GM23248 (cell line): ENCODE results near the gene NOX4. TPM values are rescaled to one million over a fixed set of nuclear protein-coding genes. Genes with fewer than 3 reads are reported as not detected.

ENCODE experiments used
- DNase-seq: peaks from one replicate; pipeline ENCODE4 v3.0.0-alpha.2; 2015
- H2AFZ ChIP-seq: fragments of 200-600 bp; sonication (generic); 2 replicates; pipeline ENCODE4 v1.6.1; 2016; ENCODE audit warnings: antibody characterized with exemption
- H3F3A ChIP-seq: fragments of 200-600 bp; sonication (generic); 2 replicates; pipeline ENCODE4 v1.6.1; 2016; ENCODE audit warnings: mild to moderate bottlenecking, antibody characterized with exemption, mixed run types; ENCODE audit not compliant: insufficient read depth
- H3K27ac ChIP-seq: fragments of 200-600 bp; sonication (generic); 2 replicates; pipeline ENCODE4 v1.5.1; 2016; ENCODE audit warnings: mild to moderate bottlenecking
- H3K27me3 ChIP-seq: fragments of 200-600 bp; sonication (generic); replicated peaks from 2 replicates; pipeline ENCODE4 v1.6.1; 2016; ENCODE audit warnings: mild to moderate bottlenecking; ENCODE audit not compliant: insufficient read depth
- H3K36me3 ChIP-seq: fragments of 200-600 bp; sonication (generic); 2 replicates; pipeline ENCODE4 v1.6.1; 2016; ENCODE audit warnings: low read depth, mild to moderate bottlenecking
- H3K4me1 ChIP-seq: fragments of 200-600 bp; sonication (generic); 2 replicates; pipeline ENCODE4 v1.6.1; 2016; ENCODE audit warnings: mild to moderate bottlenecking; ENCODE audit not compliant: insufficient read depth
- H3K4me2 ChIP-seq: fragments of 200-600 bp; sonication (generic); one replicate; pipeline ENCODE4 v1.6.1; 2016; ENCODE audit warnings: mild to moderate bottlenecking; ENCODE audit not compliant: unreplicated experiment
- H3K4me3 ChIP-seq: fragments of 200-600 bp; sonication (generic); 2 replicates; pipeline ENCODE4 v1.5.1; 2016; ENCODE audit warnings: mild to moderate bottlenecking
- H3K79me2 ChIP-seq: fragments of 200-600 bp; sonication (generic); 2 replicates; pipeline ENCODE4 v1.6.1; 2016; ENCODE audit warnings: mild to moderate bottlenecking; ENCODE audit not compliant: insufficient read depth
- H3K9ac ChIP-seq: fragments of 200-600 bp; sonication (generic); 2 replicates; pipeline ENCODE4 v1.6.1; 2016; ENCODE audit warnings: mild to moderate bottlenecking
- H3K9me2 ChIP-seq: fragments of 200-600 bp; sonication (generic); 2 replicates; pipeline ENCODE4 v1.6.1; 2016; ENCODE audit warnings: mixed run types, mild to moderate bottlenecking, moderate library complexity; ENCODE audit not compliant: insufficient read depth
- H3K9me3 ChIP-seq: fragments of 200-600 bp; sonication (generic); one replicate; pipeline ENCODE4 v1.6.1; 2017; ENCODE audit warnings: low read depth
- H4K20me1 ChIP-seq: fragments of 200-600 bp; sonication (generic); 2 replicates; pipeline ENCODE4 v1.6.0; 2016; ENCODE audit not compliant: insufficient read depth
- EZH2 ChIP-seq: fragments of 200-600 bp; sonication (generic); IDR thresholded peaks from 2 replicates; pipeline ENCODE4 v1.6.1; 2018; ENCODE audit warnings: antibody characterized with exemption, mild to moderate bottlenecking; ENCODE audit not compliant: insufficient read depth, poor library complexity, severe bottlenecking
- EZH2phosphoT487 ChIP-seq: fragments of 200-600 bp; sonication (generic); IDR thresholded peaks from 2 replicates; pipeline ENCODE4 v1.6.1; 2018; ENCODE audit warnings: antibody characterized with exemption, moderate library complexity, mild to moderate bottlenecking, low read depth; ENCODE audit not compliant: insufficient read depth
- WGBS, 2 experiments: methylation state at CpG; one replicate each; pipeline ENCODE4 v1.1.6; 2015 to 2017; ENCODE audit warnings: low lambda C conversion rate in 2 of 2, low coverage in 1 of 2; ENCODE audit errors: missing lambda C conversion rate in 2 of 2; 5-methylcytosine and 5-hydroxymethylcytosine counted together
- in situ Hi-C: fragments of 300-500 bp; cut with MboI; formaldehyde crosslinking; loops from 2 replicates; pipeline ENCODE4 v1.15.0; 2020
- polyA plus RNA-seq: library from polyadenylated mRNA; unstranded; fragments of >200 nt; fragmentation: Nextera tagmentation; extraction: Ambion mirVana; gene quantifications from 2 replicates; pipeline ENCODE4 v1.2.1, GENCODE V29; 2016
- total RNA-seq: library from RNA; depleted of rRNA; stranded (reverse); fragments of >200 nt; shearing (Covaris generic); gene quantifications from 2 replicates; pipeline ENCODE4 v1.2.3, GENCODE V29; 2014

Gene NOX4
- total and polyA plus RNA-seq, 2 experiments from 2014 or later = 0.54 to 1.4 TPM

DNA sequence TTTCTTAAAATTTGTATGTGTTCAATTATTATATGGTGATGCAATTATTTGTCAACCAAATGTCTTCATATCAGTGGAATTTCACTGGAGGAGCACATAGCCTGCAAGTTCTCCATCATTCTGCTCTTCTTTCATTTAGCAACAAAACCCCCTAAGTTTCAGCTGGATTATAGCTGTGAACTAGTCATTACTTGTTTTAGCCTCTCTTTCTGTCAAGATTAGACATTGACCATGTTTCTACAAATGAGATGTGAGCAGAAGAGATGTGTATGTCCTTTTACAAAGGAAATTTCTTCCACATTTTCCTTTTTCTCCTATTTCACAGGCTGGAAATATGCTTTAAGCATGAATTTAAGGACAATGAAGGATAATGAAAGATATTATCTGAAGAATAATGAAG, 9.2 kb upstream of the NOX4 start:
- H3K4me3 ChIP-seq = no peak overlapping the region
- no peaks in the 10 kb centered on the region for H3K79me2 ChIP-seq
- no peak overlapping the region for H3K9ac ChIP-seq
- H4K20me1 ChIP-seq = no peaks in the 10 kb centered on the region
- DNase-seq = no peak
- H3K4me1 ChIP-seq = peaks cover 17% of the 10 kb centered on the region
- no peaks in the 10 kb centered on the region for H3K36me3 ChIP-seq
- in situ Hi-C loops = no loop called here
- no peaks in the 10 kb centered on the region for H3K27me3 ChIP-seq
- no peak for TF ChIP-seq EZH2
- no peak for TF ChIP-seq EZH2phosphoT487
- H2AFZ ChIP-seq = no peak overlapping the region
- no peak overlapping the region for H3K4me2 ChIP-seq
- H3K27ac ChIP-seq = no peak overlapping the region
- no peaks in the 10 kb centered on the region for H3K9me3 ChIP-seq
- H3F3A ChIP-seq = peaks cover 10% of the 10 kb centered on the region
- H3K9me2 ChIP-seq = no peaks in the 10 kb centered on the region

- TF ChIP-seq EZH2phosphoT487 = no peak
- no peak for TF ChIP-seq EZH2
- Histone ChIP-seq H3K79me2 (no peaks in the 10 kb centered on the region), H3K4me1 (peaks cover 20% of the 10 kb centered on the region), H3K36me3 (no peaks in the 10 kb centered on the region), H2AFZ (no peak overlapping the region), H3K9me2 (no peaks in the 10 kb centered on the region), H3K4me3 (no peak overlapping the region), H3K9me3 (no peaks in the 10 kb centered on the region), H3F3A (peaks cover 14% of the 10 kb centered on the region), H3K9ac (no peak overlapping the region), H3K4me2 (no peak overlapping the region), H3K27ac (no peak overlapping the region), H3K27me3 (no peaks in the 10 kb centered on the region), H4K20me1 (no peaks in the 10 kb centered on the region)
- in situ Hi-C loops = no loop called here
- DNase-seq = no peak
- WGBS, 2 experiments = 89 to 97% methylated on average over 5 of the region's 5 CpGs
Observed at GRCh38 chr11:89498845-89499448, 7.8 kb upstream of the NOX4 start.

DNA sequence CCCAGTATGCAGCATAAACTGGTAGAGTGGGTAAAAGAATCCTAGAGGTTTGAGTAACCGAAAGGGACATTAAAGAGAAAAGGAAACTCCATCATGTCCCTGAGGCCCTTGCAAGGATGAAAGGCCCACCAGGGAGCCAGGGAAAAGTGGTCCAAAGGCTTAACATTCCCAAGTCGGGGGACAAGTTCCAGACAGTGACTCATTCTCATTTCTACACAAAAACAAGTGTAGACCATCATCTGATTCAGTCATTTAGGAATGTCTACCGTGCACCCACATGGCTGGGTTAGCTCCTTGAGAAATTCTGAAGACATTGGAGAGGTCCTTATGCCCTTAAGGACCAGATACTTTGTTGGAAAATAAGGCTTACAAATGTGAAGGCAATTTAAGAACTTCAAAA, 4.8 kb upstream of the NOX4 start:
- H3K9ac ChIP-seq = no peak overlapping the region
- H3K4me1 ChIP-seq = peaks cover 20% of the 10 kb centered on the region
- 22% methylated on average over 3 of the region's 3 CpGs for WGBS, 2 experiments
- H3K27me3 ChIP-seq = no peaks in the 10 kb centered on the region
- H3K4me2 ChIP-seq = peak overlapping the region; percentile 24
- no peaks in the 10 kb centered on the region for H4K20me1 ChIP-seq
- H3K9me2 ChIP-seq = no peaks in the 10 kb centered on the region
- peaks cover 14% of the 10 kb centered on the region for H3F3A ChIP-seq
- H3K27ac ChIP-seq = peak overlapping the region; percentile 29
- no peak overlapping the region for H3K4me3 ChIP-seq
- in situ Hi-C loops = no loop called here
- no peak for TF ChIP-seq EZH2phosphoT487
- TF ChIP-seq EZH2 = no peak
- H3K9me3 ChIP-seq = no peaks in the 10 kb centered on the region
- H3K36me3 ChIP-seq = no peaks in the 10 kb centered on the region
- 0 out of 2 replicates have a peak overlapping the region, but pooled peaks have one; percentile 5 for H2AFZ ChIP-seq
- DNase-seq = peak; percentile 82
- no peaks in the 10 kb centered on the region for H3K79me2 ChIP-seq

GRCh38 chr11:89493431-89493830, 2.3 kb upstream of the NOX4 start:
- H3K9me2 ChIP-seq = no peaks in the 10 kb centered on the region
- no peaks in the 10 kb centered on the region for H4K20me1 ChIP-seq
- H3K79me2 ChIP-seq = no peaks in the 10 kb centered on the region
- no peak overlapping the region for H3K4me3 ChIP-seq
- no peak for TF ChIP-seq EZH2
- TF ChIP-seq EZH2phosphoT487 = no peak
- 92 to 99% methylated on average over 3 of the region's 3 CpGs for WGBS, 2 experiments
- peaks cover 14% of the 10 kb centered on the region for H3F3A ChIP-seq
- H3K27me3 ChIP-seq = no peaks in the 10 kb centered on the region
- peaks cover 25% of the 10 kb centered on the region for H3K4me1 ChIP-seq
- in situ Hi-C loops = no loop called here
- no peaks in the 10 kb centered on the region for H3K36me3 ChIP-seq
- no peaks in the 10 kb centered on the region for H3K9me3 ChIP-seq
- no peak overlapping the region for H3K9ac ChIP-seq
- no peak overlapping the region for H3K27ac ChIP-seq
- no peak overlapping the region for H2AFZ ChIP-seq
- H3K4me2 ChIP-seq = no peak overlapping the region
- no peak for DNase-seq

DNA sequence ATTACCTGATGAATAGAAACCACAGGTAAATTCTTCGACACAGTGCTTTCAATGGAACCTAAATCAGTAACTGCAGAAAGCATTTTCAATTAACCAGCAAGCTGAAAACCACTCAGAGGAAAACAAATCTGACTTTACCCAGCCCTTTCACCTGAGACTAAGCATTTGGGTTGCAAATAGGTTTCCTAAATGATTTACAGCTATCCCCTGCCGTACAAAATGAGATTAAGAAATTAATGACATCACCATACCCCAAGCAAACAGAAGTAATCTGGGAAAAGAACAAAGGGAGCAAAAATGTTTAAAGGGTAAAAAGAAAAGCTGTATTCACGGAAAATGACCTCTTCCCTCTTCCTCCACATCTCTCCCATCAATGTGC, 584 bp downstream of the NOX4 start:
- peak; percentile 6 for DNase-seq
- peak overlapping the region; percentile 71 for H3K4me3 ChIP-seq
- no peak overlapping the region for H3K27ac ChIP-seq
- TF ChIP-seq EZH2 (no peak), EZH2phosphoT487 (no peak)
- no peaks in the 10 kb centered on the region for H3K36me3 ChIP-seq
- WGBS, 2 experiments = 37 to 53% methylated on average over 2 to 3 of the region's 3 CpGs
- H3K4me1 ChIP-seq = peaks cover 19% of the 10 kb centered on the region
- no peaks in the 10 kb centered on the region for H3K9me3 ChIP-seq
- H2AFZ ChIP-seq = peak overlapping the region; percentile 95
- H3F3A ChIP-seq = peaks cover 7% of the 10 kb centered on the region
- H3K9me2 ChIP-seq = no peaks in the 10 kb centered on the region
- peak overlapping the region; percentile 75 for H3K9ac ChIP-seq
- H4K20me1 ChIP-seq = no peaks in the 10 kb centered on the region
- H3K27me3 ChIP-seq = no peaks in the 10 kb centered on the region
- peak overlapping the region; percentile 73 for H3K4me2 ChIP-seq
- H3K79me2 ChIP-seq = no peaks in the 10 kb centered on the region
- in situ Hi-C loops = no loop called here
